ENCODE measurements around the gene ZNRF3.

Gene ZNRF3

DNA sequence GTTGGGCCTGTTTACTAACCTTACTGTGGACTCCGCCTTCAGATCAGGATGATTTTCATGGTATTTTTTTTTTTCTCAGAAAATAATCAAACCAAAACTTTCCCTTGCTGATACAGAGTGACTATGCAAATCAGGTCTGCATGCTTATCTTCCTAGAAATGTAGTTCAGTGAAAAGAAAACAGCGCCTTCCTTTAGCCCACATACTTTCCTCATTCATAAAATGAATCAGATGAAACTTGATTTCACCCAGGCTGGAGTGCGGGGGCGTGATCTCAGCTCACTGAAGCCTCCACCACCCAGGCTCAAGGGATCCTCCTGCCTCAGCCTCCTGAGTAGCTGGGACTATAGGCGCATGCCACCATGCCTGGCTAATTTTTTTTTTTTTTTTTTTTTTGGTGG, 26.0 kb downstream of the ZNRF3 start:
- DNase-seq: peak; percentile 41 to 63

DNA sequence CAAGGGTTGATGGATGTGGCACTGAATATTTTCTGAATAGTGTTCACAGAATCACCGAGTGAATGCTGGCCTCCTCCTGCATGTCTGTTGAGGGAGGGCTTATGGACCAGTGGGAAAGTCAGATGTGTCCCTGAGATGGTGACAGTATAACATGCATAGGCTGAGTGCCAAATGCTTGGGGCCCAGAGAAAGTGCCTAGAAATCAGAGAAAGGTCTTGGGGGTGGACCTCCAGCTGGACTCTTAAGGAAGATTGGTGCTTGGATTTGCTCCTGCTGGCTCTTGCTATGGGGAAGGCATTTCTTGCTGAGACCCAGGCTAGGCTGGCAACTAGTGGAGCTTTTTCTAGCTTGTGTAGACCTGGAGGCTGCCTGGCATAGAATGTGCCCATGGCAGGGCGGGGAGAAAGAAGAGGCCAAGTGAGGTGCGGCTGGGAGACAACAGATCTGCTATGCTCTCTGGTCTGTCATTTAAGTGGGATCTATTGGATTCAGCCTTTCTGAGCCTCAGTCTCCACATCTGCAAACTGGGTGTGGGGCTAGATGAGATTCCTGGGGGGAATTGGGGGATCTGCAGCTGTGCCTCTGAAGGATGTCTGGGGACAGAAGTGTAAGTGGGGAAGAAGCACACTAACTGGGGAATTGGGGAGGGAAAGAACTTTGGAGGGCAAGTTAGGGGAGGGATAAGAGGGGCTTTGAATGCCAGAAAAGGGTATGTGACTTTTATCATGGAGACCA, 27.4 kb downstream of the ZNRF3 start:
- no peak for DNase-seq

DNA sequence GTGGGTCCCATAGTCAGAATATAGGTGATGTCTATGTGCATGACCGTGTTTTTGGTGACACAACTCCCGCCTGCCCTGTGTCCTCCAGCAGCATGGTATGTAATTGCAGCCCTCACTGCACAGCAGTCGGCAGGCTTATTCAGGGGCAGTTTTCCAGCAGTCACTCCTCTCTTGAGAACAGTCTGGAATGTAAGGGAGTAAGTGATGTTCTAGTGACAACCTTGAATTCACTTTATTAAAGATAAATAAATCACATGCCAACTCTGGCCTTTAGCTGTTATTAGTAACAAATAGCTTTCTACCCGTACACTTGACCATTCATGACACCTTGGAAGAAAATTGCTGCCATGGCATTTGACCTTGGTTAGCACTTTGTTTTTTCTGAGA, 27.9 kb downstream of the ZNRF3 start:
- no peak for DNase-seq

DNA sequence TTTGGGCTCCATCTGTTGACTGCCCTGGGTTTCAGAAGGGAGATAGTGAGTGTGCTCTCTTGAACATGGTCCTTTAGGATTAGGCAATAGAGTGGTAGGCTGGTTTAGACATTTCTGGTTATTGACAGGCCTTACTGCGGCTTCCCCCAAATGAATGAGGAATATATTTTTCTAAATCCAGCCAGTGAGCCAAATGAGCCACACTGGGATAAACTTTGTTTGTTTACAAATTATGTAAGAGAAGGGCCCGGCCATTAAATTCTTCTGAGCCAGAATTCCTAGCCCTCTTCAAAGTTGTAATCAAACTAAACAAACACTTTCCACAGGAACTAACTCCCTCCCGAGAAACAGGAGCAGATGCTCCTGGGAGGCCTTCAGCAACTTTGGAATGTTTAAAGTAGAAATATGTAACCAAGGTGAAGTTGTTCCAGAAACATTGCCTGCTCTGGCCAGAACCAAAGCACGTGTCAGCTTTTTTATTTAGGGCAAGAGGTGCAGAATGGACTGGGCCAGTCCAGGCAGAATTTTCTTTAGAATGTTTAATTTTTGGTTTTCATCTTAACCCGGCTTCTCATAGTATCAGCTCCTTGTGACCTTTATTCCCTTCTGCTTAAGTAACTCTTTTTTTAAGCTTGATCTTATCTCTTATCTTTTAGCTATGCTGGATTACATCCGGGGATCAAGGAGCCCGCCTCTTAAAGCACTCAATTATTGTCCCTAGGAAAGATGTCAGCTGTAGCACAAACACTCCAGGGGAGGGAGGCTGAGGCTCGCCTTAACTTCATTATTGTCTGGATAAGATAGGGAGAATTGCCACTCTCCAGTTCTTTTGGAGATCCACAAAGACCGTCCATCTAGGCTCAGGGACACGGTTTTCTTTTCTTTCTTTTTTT, 28.7 kb downstream of the ZNRF3 start:
- DNase-seq: no peak

DNA sequence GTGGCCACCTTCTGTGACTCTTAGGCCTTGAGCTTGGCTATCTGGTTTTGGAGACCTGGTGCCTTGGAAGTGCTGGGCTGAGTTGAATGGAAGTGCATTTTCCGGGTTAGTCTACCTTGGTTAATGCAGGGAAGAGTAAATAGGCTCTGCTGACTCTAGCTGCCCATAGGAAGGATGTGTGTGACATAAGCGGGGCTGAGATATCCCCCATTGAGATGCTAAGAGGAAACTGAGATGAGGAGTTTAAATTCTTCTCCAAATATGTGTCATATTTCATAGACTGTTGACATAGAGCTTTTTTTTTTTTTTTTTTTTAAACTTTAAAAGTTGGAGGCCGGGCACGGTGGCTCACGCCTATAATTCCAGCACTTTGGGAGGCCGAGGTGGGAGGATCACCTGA, 30.8 kb downstream of the ZNRF3 start:
- no peak for DNase-seq

DNA sequence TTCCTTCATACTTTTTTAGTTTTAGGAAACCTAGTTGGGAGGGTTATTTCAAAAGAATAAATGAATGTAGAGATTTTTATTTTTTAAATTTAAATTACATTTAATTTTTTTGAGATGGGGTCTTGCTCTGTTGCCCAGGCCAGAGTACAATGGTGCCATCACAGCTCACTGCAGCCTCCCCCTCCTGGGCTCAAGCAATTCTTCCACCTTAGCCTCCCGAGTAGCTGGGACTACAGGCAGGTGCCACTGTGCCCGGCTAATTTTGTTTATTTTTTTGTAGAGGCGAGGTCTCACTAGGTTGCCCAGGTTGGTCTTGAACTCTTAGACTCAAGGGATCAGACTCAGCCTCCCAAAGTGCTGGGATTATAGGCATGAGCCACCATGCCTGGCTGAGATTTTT, 32.6 kb downstream of the ZNRF3 start:
- DNase-seq: no peak

DNA sequence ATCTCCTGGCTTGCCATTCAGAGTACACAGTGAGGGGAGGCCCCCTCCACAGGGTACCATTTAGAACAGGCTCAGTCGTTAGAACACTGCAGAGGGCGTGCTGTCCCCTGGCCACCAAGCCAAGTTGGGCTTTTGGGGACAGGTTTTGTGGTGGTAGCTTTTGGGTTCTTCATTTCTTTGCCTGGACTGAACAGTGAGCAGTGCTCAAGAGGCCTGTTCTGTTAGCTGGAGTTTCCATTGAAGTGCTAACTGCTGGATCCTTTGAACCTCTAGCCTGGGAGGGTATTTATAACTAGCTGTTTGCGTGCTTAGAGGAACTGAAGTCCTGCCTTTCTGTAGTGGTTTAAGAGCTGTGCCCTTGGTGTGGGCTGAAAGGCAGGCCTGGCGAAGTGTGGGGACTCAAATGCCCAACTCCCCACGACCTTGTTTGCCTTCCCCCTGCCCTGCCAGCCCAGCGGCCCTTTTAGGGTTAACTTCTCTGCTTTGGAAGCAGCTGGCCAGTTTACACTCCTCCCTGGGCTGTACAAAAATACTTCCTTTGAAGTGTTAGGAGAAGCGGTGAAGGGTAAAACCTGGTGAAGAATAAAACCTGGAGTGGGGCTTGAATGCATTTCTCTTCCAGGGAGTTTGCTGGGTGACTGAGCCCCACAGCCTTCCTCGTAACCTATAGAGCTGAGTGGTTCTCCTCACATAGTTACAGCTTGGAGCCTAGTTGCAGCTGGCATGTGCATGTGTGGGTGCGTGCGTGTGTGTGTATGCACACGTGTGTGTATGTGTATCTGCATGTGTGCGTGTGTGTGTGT, 34.6 kb downstream of the ZNRF3 start:
- no peak for DNase-seq

DNA sequence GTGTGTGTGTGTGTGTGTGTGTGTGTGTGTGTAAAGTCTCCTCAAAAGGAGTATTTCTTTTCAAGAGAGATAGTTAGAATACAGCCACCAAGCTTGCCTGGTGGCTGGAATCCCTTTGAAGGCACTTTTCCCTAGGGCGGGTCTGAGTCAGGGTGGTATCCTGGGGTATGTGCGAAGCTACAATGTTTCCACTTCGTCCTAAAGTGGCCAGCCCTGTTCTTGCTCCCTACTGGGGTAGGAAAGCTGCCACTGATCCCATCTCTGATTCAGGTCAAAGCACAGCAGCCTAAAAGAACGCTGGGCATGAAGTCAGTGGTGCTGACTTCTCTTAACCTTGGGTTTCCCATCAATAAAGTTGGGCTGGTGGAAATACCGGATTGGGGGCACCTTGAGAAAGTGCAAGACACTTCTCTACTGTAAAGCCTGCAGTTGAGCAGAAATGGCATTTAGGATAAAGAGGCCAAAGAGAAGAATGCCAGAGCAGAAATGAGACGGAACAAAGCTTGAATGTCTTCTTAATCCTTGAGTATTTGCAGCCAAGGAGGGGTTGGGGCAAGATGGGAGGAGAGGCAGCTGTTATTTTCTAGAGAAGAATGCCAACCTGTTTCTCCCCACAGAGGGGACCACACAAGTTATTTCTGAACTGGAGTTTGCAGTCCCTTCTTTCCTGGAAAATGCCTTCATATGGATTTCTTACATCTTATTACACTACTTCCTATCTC, 35.3 kb downstream of the ZNRF3 start:
- DNase-seq: no peak

DNA sequence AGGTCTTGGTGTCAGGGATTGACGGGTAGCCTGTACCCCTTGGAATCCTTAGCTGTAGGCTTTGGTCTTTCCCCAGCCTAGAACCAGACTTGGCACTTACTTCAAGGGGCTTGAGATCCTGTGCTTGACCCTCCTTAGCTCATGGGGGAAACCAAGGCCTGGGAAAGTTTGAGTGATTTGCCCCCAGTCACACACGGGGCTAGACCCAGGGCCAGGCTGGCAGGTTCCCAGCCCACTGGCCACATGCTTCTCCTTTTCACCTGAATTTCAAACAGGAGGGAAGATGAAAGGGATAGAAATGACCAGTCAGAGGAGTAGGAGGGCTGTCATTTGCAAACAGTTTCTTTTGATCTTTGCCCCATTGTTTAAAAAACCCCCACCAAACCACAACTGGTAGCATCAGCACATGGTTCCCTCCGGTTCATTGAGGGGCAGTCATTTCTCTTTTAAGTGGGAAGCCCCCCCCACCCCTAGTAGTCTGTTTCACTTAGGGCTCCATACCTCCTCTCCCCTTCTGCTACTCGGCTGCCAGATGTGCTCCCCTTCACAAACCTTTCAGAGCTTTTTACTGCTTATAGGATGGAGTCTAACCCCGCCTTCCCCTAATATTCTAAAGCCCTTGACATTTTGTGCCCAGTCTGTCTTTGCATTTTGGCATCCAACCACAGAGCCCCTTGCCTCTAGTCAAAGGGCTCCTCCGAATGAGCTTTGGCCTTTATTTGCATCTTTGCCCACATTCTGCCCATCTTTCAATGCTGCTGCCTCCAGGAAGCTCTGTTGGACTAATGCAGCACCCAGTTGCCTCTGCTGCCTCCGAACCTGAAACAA, 37.6 kb downstream of the ZNRF3 start:
- no peak for DNase-seq

DNA sequence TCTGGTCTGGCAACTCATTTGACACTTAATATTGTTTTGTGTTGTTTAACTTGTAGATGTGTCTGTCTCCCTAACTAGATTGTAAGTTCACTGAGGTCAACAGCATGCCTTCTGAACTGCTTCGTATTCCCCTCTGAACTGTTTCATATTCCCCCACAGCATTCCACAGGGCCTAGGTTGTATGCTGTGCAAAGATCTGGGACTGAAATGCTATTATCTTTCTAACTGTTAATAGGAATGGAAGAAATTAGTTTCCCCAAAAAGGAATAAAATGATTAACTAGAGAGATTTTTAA, 38.2 kb downstream of the ZNRF3 start:
- no peak for DNase-seq

DNA sequence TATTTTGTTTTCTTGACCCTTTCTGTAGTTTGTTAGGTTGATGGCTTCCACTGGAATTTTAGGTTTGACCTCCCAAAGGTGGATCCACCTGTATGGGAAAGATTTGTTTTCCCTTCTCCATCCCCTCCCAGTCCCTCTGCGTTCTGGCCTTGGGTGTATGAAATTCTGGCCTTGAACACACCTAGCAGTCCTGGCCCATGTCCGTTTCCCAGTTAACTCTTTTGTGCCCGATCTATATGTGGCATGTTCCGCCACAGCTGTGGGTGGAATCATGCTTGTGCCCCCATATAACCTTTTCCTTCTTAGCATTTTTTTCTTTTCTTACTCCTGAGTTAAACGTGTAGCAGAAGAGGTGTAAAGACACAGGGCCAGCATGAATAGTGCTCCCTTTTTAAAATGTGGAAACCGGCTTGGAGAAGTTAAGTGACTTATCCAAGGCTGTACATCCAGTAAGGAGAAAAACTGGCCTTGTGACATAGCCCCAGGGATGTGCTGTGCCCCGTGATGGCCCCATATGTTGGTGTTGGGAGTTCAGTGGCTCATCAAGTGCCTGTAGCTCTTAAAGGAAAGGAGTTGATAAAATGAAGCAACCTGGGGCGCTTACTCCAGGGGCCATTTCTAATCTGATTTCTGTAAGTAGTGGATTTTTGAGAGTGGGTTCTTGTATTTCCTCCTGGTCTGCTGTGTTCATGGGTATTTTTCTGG, 39.3 kb downstream of the ZNRF3 start:
- DNase-seq: no peak

DNA sequence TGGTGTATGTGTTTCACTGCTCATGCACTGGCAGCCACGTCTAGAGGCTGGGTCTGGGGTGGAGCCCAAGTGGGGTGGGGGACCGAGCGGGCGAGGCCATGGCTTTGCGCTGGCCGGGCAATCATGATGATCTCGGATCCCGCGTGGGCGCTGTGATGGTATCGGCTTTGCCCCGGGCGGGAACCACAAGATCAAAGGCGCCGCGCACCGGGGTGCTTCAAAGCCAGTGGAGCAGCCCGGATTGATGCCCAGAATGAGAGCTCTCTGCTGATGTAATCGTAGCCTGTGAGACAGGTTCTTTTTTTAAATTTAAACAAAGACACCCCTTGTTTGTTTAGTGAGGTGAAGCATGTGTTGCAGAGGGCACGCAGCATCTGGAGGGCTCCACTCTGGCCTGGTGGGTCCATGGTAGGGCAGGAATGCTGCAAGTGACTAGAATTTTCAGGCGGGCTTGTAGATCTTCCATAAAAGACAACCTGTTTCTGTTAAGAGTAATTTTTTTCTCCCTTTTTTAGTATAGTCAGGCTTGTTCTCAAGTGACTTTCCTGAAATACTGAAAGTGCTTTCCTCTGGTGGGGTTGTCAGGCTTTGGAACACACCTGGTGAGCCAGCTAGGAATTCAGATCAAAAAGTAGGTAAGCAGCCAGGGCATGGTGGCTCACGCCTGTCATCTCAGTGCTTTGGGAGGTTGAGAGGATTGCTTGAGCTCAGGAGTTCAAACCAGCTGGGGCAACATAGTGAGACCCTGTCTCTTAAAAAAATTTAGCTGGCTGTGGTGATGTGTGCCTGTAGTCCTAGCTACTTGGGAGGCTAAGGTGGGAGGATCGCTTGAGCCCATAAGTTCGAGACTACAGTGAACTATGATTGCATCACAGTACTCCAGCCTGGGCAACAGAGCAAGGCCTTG, 40.7 kb downstream of the ZNRF3 start:
- no peak for DNase-seq

DNA sequence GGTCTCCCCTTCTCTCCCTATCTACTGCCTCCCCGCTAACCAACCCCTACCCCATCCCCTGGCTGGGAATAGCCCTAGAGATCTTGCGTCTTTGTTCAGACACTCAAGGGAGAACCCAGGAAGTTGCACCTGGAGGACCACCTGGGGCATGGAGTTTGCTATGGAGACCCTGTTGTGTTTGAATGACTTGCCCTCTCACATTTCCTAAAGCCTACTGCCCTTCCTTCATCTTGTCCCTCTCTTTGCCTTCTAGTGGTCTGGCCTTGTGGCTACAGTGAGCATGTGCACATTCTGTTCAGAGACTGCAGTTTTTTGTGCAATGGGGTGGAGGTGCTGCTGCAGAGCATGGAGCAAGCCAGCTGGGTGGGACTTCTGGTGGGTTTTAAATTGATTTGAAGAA, 42.5 kb downstream of the ZNRF3 start:
- DNase-seq: no peak

DNA sequence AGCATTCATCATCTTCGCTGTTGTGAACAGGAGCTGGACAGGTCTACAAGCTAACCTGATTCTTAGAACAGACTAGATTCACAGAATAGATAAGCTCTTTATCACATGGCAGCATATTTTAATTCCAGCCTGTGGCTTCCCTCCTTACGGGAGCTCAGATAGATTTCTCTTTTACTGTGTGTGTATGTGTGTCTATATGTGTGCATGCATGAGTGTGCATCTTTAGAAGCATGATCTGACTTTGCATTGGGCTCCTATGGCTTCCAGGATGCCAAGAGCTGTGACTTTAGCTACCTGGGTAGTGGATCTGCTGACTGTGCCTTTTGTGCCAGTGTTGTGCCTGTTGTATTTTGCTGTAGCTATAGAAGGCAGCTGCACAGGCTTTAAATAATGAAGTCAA, 44.3 kb downstream of the ZNRF3 start:
- no peak for DNase-seq

DNA sequence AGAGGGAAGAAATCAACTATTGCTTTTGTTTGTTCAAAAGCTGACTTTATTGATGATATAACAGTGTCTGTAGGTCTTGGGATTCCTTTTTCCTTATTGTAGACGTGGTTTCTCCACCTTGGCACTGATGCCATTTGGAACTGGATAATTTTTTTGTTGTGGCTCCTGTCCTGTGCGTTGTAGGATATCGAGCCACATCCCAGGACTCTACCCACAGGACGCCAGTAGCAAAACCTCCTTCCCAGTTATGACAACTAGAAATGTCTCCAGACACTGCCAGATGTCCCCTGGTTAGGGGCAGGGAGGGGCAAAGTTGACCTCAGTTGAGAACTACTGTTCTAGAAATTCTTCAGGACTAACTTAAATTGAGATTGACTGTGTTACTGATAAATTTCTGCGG, 45.8 kb downstream of the ZNRF3 start:
- no peak for DNase-seq

DNA sequence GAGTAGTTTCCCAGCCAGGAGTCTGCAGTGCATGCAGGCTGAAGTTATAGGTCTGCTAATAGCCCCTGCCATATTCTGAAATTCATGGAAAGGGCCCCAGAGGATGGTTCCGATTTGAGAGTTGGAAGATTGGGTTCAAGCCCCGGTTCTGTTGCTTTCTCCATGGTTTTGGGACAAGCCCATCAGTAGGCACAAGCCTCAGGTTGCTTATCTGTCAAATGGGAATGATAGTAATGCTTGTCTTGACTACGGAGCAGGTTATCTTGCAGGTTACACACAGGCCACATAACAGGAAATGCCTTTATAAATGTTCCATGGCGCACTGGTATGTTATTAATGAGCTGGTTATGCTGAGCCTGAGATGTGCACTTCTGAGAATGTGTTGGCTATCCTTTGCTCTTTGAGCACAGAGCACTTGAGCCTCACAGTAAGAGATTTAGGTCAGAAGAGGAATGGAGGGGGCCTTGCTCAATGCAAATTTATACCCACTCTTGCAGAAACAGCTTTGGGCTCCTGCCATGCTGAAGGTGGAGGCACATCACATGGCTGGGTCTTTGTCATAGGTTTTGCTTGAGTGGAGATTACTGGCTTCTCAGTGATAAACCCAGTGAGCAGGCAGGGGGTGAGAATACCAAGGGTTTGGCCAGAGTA, 47.1 kb downstream of the ZNRF3 start:
- no peak for DNase-seq

DNA sequence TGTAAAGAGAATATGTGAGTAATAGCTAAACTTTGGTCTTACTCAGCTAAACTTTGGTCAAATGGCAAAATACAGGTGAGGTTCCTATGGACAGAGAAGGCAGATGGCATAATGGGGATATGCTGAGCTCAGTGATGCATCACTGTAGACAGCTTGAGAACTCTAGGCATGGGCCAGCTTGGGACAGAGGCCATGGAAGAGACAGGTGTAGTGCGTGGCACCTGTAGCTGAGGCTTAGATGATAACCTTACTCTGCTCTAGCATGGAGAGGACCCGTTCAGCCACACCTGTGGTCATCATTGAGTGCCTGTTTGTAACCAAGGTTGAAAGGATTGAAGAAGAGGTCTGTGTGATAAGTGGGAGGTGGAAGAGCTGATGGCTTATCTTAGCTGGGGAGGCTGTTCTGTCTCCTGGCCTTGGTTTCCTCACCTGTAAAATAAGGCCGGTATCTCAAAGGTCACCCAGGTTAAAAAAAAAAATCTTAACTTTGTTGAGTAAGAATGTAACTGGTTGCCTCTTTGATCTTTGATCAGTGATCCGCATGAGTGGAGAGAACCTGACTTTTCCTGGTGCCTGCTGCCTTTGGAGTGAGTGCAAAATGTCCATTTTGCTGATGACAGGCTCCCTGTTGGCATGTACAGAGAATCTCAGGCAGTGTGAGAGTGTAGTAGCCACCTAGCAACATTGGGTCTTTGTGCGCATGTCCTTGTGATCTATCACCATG, 48.6 kb downstream of the ZNRF3 start:
- DNase-seq: no peak

DNA sequence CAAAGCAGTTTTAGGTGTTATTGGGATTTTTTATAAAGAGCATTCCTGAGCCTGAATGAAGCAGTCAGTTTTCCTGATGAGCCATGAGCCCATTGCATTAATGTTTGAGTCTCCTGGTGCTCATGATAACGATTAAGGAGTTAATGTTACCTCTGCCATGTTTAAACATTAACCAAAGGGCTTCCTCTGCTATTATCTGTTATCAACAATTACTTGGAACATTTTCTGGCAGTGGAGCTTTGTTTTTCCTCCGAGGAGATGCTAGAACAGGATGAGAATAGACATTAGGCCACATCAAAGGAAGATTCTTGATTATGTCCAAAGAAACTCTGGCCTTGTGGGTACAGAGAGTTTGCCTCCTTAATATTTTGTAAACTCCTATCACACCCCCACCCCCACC, 49.9 kb downstream of the ZNRF3 start:
- no peak for DNase-seq

DNA sequence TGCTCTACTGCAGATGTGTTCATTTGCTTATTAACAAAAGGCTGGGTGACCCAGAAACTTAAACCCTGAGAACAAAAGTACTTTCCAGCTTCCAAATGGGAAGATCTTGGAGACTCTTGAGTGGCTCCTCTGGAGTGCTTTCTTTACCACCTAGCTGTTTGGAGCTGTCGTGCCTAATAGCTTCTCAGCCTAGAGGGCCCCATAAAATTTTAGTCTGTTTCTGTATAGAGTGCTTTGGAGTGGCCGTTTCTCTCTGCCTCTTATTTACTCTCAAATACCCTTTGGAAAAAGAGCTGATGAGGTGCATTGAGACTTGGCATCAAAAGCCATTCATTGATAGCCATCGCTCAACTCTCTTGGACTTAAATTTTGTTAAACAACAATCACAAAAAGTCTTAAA, 50.7 kb downstream of the ZNRF3 start:
- no peak for DNase-seq
